GM21619 (cell line): ENCODE measurements around the gene HOXC11.

Source experiments
- ATAC-seq: cut with Tn5 transposase; IDR thresholded peaks from one replicate; pipeline ENCODE4 v1.9.1; 2021; ENCODE audit not compliant: unreplicated experiment

HOXC11 gene

GRCh38 chr12:53972722-53973235, at the start of gene HOXC11:
Gene HOXC11 (plus strand): TSS chr12:53973126. CDS start chr12:53973242, 116 bp downstream.
- no peak for ATAC-seq

- no peak for ATAC-seq
These were observed 48.2 kb upstream of the HOXC11 start for GRCh38 chr12:53924521-53925405.

- no peak for ATAC-seq
These were observed 45.5 kb upstream of the HOXC11 start for GRCh38 chr12:53927220-53928029.

GRCh38 chr12:53928054-53928835, 44.7 kb upstream of the HOXC11 start:
- ATAC-seq = no peak

- no peak for ATAC-seq
These were observed 43.4 kb upstream of the HOXC11 start for GRCh38 chr12:53929527-53929926.

GRCh38 chr12:53930591-53931255, 42.2 kb upstream of the HOXC11 start:
- no peak for ATAC-seq

- ATAC-seq = no peak
These were observed 40.9 kb upstream of the HOXC11 start for GRCh38 chr12:53931844-53932581.

GRCh38 chr12:53932915-53933314, 40.0 kb upstream of the HOXC11 start:
- ATAC-seq = no peak

GRCh38 chr12:53935383-53936341, 37.3 kb upstream of the HOXC11 start:
- ATAC-seq = no peak

- no peak for ATAC-seq
These were observed 35.8 kb upstream of the HOXC11 start for GRCh38 chr12:53937099-53937498.

GRCh38 chr12:53937596-53938325, 35.2 kb upstream of the HOXC11 start:
- ATAC-seq = no peak

- ATAC-seq = no peak
These were observed 34.4 kb upstream of the HOXC11 start, which contains the start of gene HOXC13 for GRCh38 chr12:53938326-53939140. Gene HOXC13 (plus strand): TSS chr12:53938831. CDS start chr12:53938907, 76 bp downstream.

GRCh38 chr12:53939141-53940108, 33.5 kb upstream of the HOXC11 start:
- ATAC-seq = no peak

- ATAC-seq = no peak
These were observed 32.4 kb upstream of the HOXC11 start for GRCh38 chr12:53940443-53941014.

- ATAC-seq = no peak
These were observed 31.7 kb upstream of the HOXC11 start for GRCh38 chr12:53941187-53941586.
